HG02852 (cell line): Measurements from ENCODE around the gene ITSN1.

ENCODE experiments used
- ATAC-seq: cut with Tn5 transposase; IDR thresholded peaks from one replicate; pipeline ENCODE4 v1.9.1; 2021; ENCODE audit warnings: mild to moderate bottlenecking, moderate library complexity; ENCODE audit not compliant: unreplicated experiment

ITSN1 gene

DNA sequence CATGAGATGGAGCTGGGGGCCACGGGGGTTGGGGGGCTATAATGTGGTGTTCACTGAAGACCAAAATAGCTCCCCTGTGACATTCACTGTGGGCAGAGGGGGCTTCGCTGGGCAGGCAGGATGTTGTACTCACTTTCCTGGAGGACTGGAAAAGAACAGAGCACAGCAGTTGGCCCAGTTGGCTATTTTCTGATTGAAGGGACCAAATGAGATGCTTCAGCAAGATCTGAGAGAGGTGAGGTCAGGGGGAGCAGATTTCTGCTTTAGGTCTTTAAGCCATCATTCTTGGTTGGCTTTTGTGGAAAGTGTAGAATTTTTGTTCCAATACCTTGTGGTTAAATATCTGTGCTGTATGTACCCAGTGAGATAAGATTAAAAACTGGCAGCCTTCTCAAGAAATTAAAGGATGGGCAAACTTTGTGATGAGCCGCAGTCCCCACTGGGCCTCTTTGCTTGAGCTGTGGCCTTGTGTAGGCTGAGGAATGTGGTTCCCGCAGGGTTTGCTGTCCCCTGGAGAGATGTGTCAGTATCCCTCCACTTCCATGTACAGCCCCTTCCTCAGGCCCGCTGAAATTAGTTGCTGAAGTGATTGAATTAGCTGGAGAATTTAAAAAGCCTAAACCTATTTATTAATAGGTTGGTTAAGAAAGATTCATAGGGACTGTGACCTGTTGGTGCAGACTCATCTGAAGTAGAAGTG is 192.7 kb downstream of the ITSN1 start:
- no peak for ATAC-seq

DNA sequence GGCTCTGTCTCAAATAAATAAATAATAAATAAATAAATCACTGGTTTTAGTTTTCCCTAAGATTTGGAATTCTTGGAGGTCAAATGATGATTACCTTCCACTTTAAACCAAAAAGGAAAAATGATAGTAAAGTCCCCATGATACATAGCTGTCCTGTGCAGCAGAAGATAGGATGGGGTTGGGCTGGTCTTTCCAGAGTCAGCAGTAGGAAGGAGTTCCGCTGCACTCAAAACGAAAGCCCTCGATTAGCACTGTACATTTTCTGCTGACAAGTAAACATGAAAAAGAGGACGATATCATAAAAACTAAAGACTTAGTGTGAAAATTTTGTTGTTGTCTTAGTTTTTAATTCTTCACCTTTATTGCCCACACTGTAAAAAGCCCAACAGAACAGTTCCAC is 193.6 kb downstream of the ITSN1 start:
- ATAC-seq: no peak

DNA sequence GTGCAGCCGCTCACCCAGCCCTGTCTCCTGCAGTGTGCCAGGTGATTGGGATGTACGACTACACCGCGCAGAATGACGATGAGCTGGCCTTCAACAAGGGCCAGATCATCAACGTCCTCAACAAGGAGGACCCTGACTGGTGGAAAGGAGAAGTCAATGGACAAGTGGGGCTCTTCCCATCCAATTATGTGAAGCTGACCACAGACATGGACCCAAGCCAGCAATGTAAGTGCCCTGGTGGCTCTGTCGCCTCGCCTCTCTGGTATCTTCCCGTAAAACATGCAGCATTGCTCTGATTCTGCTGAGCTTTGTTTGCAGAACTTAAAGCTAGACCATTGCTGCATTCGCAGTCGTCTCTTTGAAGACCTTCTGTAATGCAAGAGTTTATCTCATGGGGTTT is 194.1 kb downstream of the ITSN1 start:
- ATAC-seq: no peak

DNA sequence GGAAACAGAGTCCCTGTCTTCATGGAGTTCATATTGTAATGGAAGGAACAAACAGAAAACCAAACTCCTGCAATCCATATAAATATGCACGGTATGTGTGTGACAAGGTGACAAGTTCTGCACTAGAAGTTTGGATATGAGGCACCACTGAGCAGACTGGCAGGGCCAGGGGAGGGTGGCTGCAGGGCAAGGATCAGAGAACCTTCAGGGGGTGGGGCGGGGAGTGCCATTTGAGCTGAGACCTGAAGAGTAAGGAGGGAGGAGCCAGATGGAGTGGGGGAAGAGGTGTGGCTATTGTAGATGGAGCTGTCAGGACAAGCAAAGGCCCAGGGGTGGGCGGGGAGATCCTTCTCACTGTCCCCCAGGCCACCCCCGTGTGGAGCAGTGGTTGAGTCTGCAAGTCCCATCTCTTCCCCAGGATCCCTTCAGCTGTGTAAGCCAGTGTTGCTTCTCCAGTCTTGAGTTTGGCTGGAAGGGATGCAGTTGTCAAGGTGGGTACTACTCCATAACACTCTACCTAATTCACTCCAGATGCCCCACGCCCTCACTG is 196.9 kb downstream of the ITSN1 start:
- ATAC-seq: no peak

DNA sequence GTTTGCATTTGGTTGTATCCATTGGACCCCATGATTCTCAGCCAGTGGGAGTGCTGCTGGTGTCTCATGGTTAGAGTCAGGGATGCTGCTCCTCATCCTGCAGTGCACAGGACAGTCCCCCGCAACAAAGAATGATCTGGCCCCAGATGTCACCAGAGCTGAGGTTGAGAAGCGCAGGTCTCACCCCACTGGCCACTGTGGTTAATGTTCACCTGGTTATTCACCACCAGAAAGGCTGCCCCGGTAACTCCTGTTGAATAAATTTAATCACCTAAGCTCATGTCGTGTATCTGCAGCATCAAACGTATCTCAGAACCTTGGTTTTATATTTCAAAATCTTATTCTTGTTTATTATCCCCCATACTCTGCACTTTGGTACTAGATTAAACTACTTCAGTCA is 197.5 kb downstream of the ITSN1 start:
- no peak for ATAC-seq

DNA sequence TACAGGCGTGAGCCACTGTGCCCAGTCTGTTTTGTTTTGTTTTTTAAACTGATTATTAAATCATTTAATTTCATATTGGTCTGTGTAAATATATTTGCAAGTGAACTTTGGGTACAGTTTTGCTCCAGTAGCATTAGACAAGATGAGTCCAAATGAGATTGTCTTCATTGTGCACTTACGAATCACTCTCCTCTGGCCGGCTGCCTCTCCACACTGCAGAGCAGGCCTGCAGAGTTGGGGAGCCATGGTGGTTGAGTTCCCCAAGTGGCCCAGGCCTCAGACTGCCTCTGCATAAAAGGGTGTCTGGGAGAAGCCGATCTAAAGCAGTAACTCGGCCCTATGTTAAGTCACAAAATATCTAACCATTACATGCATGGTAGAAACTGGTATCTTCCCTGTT is 198.5 kb downstream of the ITSN1 start:
- ATAC-seq: no peak

DNA sequence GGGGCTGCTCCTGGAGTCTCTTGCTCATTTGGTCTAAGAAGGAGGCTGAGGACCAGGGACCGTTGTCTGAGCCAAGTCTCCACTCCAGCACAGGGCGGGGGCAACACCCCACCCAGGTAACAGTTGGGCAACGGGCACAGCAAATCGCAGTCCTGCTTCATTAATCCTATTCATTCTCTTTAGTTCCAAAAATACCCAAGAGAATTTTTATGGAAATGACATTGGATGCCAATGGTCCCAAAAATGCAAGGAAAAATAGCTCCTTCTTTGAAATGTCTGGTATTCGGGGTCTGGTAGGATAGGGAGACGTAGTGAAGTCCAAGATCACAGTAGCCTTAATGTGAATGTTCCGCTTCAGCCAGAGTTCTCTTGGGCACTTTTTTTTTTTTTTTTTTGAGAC is 199.3 kb downstream of the ITSN1 start:
- no peak for ATAC-seq

DNA sequence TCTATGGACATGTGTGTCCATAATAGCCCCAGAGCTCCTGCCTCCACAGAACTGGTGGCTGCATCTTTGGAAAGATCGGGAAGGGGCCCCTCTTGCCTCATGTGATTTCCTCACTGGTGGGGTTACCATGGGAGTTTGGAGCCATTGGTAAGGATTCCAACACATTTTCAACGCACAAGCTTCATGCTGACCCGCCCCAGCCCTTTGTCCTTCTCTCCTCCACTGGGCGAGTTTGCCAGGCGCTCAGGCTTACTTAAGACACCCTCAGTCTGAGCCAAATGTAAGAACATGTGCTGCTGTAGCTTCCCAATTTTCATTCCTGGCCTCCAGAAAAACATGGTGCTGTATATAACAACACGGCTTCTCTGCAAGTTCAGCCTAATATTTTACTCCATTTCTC is 200.9 kb downstream of the ITSN1 start:
- no peak for ATAC-seq

DNA sequence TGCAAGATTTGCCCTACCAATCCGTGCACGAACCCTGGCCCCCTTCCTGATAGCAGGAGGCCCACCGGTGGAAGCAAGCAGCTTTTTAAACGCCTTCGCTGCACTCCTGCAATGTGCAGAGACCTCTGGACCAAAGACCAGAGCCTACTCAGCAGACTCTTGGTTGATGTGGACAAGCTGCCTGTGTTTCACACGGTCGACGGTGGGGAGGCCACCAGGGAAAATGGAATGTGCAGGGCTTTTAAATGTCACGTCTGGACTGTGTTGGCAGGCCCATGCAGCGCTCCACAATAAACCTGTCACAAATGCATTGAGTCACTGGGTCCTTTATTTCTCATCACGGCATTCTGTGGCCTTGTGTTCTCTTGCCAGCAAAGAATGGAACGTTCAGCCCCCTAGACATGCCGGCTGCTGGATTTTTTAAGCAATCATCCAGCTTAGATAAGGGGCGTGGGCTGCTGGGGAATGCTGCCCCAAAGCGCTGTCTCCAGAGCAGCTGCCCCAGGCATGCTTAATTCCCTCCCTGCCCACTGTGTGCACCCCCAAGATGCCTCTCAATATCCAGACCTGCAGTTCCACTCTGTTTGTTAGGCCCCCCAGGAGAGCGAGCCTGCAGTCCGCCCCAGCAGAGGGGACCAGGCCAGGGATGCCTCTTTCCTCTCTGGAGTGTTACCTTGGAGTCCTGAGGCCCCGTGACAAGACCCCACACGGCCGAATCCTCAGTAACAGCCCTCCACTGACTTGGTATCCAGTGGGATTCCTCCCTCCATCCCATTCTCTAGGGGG is 202.0 kb downstream of the ITSN1 start:
- no peak for ATAC-seq

DNA sequence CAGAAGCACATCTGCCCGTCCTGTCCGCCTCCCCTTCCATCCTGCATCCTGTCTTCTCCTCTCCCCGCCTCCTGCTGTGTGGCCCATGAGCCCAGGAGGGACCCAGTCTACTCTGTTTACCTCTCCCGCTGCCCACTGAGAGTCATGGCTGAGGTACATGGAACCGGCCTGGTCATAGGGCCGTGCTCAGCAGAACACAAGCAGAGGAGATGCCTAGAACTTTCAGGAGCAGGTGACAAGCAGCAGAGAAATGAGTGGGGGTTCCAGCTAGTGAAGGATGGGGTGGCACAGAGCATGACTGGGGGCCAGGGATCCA is 202.5 kb downstream of the ITSN1 start:
- no peak for ATAC-seq

DNA sequence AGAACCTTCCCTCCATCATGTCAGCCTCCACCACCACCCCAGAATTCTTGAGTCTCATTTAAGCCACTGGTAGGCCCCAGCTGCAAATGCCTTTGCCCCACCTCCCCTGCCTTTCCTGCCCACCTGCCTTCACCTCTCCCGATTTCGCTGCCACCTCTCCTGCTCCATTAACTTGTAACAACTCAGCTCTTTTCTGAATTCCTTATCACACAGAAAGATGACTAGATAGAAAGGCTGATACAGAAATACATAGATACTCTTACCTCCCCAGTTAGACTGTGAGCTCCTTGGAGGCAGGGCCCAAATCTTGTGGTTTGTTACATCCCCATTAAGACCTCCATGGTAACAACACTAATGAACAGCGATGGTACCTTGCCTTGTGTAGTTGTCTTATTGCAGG is 203.8 kb downstream of the ITSN1 start:
- no peak for ATAC-seq

DNA sequence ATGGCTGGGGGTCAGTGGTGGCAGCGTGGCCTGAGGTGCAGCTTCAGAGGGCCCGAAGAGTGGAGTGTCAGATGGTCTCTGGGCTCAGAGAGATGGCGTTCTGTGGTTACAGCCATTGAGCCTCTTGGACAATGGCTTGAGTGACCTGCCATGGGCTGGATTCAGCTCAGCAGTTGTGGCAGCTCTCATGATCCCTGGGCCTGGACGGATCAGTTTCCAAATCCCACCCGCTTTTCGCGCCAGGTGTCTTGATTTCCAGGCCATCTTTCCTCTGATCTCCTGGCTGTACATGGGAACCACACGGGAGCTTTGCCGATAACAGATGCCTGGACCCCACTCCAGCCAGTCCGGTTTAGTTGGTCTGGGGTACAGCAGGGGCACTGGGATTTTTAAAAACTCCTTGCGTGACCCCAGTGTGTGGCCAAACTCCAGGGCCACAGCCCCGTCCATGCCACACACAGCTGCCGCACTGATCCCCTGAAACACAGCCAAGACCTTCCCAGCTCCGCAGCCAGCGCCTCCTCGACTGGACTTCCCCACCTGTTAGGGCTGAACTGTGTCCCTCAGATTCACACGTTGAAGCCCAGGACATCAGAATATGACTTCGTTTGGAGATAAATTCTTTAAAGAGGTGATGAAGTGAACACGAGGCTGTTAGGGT is 205.4 kb downstream of the ITSN1 start:
- ATAC-seq: no peak

DNA sequence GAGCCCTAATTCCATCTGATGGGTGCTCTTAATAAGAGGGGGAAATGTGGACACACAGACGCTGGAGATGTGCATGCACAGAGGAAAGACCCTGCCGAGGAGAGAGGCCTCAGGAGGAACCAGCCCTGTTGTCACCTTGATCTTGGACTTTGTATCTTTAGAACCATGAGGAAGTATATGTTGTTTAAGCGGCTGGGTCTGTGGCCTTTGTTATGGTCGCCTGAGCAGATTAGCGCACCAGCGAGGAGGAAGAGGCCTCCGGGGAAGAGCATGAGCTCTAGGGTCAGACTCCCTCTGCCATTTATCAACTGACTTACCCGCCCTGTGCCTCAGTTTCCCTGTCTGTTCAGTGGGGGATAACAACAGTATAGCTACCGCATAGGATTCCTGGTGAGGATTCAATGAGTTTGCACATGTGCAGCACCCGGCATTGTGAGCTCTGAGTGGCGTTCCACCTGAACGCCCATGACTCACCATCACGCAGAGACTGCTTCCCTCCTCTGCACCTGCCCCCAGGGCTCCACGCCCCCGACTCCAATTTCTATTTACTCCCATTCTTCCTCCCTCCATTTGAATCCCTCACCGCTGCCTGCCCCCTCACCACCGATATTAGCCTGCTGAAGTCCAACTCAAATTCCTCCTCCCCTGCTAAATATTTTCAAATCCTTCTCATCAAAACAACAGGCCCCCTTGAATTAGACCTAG is 206.1 kb downstream of the ITSN1 start:
- no peak for ATAC-seq

DNA sequence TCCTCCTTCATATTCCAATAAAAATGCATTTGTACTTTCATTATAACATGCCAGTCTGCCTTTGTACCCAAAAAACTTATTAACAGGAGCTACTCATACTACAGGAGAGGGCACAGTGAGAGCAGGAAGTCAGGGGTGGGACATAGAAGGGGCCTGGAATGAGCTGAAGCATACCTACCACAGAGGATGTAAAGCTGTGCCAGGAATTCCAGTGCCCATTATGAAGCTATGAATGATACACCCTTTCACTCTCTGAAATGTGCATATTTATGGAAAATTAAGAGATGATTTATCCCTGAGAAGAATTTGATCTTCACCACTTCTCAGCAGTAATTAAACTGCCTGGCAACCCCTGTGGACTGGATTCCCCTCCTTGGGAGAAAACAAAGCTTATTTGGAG is 207.5 kb downstream of the ITSN1 start:
- no peak for ATAC-seq

DNA sequence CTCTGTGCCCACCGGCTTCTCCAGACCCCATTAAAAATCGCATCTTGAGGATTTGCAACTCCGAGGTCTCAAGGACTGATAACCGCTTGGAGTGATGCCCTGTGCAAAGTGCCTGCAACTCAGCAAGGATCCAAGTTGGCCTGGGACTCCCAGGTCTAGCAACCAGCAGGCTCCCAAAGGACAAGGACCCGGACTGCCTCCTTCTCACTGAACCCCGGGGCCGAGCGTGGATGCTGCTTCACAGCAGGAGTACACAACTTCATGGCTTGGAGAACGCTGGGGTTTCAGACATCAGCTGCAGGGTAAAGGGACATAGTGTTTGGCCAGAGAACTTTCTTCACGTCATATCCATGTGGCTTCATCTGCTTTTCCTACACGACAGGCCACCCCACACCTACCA is 208.1 kb downstream of the ITSN1 start:
- ATAC-seq: no peak

DNA sequence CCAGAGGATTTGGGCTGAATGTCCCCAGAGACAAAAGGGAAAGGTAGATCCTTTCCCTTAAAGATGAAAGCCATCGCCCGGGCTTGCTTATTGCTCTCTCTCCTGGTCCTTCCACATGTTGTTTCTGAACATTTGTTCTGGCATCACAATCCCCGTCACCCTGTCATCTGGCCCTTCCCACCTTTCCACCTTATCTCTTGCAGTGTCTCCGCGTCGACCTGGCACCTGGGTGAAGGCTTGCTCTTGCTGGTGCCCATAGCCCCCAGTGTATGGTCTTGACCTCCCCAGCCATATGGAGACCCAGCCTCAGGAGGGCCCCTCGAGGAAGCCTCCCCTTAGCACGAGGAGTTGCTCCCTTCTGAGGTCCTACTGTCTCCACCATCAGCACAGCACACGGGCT is 208.7 kb downstream of the ITSN1 start:
- no peak for ATAC-seq

DNA sequence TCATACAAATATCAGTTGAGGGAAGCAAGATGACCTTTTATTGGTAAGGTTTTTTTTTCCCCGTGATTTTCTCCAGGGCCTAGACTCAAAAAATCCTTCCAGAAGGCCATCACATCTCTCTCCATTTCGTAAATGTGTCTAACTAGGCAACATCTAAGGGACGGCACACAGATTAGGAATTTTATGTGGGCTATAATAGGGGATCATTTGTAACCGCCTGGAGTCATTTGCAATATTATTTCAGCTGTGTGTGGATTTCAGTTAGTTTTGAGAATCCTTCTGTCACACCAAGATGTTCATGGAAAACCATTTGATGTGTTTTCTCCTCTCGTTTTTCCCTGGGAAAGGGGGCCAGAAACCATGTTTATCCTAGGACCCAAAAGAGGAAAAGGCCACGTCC is 210.2 kb downstream of the ITSN1 start:
- no peak for ATAC-seq

DNA sequence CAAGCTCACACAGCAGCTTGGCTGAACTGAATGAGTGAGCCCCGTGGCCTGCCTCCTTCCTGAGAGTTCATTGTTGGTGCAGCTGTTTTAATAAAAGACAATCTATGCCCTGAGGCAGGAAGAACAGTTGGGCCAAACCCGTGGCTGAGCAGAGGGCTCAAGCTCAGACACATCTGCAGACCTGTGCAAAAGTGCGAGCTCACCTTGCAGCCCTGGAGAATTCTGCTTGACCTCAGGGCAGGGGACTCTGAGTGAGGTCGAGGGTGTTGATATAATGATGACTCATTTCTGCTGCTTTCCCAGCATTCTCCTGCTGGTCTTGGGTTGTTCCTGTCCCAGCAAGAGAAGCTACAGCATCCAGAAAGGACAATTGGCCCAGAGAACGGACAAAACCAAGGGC is 212.3 kb downstream of the ITSN1 start:
- ATAC-seq: no peak

DNA sequence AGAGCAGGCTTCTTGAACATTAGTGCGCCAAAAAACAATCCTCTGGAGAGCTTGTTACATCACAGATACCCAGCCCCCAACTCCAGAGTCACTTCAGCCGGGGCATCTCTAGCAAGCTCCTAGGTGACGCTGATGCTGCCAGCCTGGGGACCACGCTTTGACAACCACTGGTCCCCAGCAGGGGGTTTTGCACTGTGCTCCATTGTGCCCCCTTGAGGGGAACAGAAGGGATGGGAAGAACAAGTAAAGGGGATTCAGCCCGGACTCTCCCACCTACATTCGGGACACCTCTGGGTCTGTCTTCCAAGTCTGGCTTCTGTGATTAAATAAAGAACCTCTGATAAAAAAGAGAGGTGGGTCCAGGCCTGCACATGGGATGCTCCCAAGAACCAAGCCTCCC is 212.9 kb downstream of the ITSN1 start:
- ATAC-seq: no peak

DNA sequence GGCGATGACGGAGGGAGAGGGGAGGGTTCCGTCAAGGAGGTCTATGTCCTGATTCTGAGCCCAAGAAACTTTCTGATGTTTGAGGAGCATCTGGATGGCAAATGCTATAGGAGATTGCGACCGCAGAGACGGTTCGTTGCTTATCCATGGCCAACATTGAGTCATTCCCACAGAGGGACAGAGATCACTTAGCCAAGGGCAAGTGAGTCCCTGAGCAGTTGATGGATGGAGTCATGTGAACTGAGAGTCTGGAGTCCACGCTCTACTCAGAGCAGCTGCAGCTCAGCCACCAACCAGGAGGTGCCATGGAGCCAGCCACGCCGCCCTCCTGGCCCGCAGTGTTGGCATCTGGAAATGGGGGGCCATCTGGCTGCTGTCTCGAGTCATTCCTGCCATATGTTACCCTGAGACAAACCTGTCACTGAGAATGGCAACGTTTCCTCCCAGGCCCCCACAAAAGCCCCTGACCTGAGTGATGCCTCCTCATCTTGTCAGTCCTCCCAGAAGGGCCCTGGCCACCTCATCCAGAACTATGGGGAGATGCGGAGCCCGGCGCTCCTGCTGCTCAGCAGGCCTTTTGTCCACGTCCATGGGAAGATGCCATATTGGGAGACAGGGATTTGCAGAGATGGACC is 214.7 kb downstream of the ITSN1 start:
- no peak for ATAC-seq
